Endothelial cell of umbilical vein (primary cell): ENCODE measurements around the gene CNOT11.

Source experiments
- CTCF ChIP-seq, 2 donors: IDR thresholded peaks; 1 replicate in 1 of 2; 2 replicates in 1 of 2; pipeline ENCODE4 v1.5.1; 2011; ENCODE audit warnings: low read length in 2 of 2, mild to moderate bottlenecking in 2 of 2, moderate library complexity in 2 of 2, control low read depth in 1 of 2, inconsistent platforms in 1 of 2, low read depth in 1 of 2; ENCODE audit not compliant: insufficient read depth in 1 of 2; ENCODE audit errors: extremely low read depth in 1 of 2
- EZH2 ChIP-seq: IDR thresholded peaks from 2 replicates; pipeline ENCODE4 v1.6.1; 2012; ENCODE audit warnings: borderline replicate concordance, low read depth, mild to moderate bottlenecking, moderate library complexity, low read length, inconsistent platforms; ENCODE audit not compliant: severe bottlenecking
- MAX ChIP-seq: IDR thresholded peaks from 2 replicates; pipeline ENCODE4 v1.6.1; 2011; ENCODE audit not compliant: insufficient read depth, insufficient read length
- POLR2A ChIP-seq: IDR thresholded peaks from 2 replicates; pipeline ENCODE4 v1.6.1; 2012; ENCODE audit warnings: low read depth, mild to moderate bottlenecking, control low read depth, low read length
- POLR2AphosphoS5 ChIP-seq: IDR thresholded peaks from 2 replicates; pipeline ENCODE4 v1.6.1; 2012; ENCODE audit warnings: low read depth, mild to moderate bottlenecking, control low read depth, low read length, moderate library complexity; ENCODE audit not compliant: insufficient read depth

DNA sequence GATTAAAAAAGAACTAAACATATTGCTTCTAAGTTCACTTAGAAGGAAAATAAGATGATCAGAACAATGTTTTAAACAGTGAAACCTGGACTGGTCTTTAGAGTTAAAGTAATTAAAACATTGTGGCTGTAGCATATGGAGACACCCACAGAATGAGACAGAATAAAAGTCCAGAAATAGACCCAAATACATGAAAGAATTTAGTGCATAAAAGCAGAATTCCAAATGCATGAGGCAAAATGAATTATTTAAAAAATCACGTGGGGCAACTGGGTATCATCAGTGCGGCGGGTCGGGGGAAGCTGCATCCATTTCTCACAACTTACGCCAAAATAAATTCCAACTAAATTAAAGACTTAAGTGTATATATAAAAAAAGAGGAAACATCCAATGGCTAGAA is 43.7 kb downstream of the CNOT11 start:
- TF ChIP-seq POLR2A, result no peak
- TF ChIP-seq CTCF (IDR thresholded peaks at IDR 0.05; ENCODE audit: extremely low read depth in 1 of 2, insufficient read depth in 1 of 2, low read depth in 1 of 2, low read length in 2 of 2), result no peak
- no peak for TF ChIP-seq POLR2AphosphoS5
- no peak for TF ChIP-seq EZH2
- TF ChIP-seq MAX, result no peak
